ENCODE data around the gene C4orf33. TPM values are rescaled to one million over a fixed set of nuclear protein-coding genes. Genes with fewer than 3 reads are reported as not detected.
A peak's percentile ranks its signal among the peaks of the same experiment; 100 is the strongest.
"Not testable (repeated sequence)": the region's sequence is repeated elsewhere in the genome, so short reads cannot be mapped to it uniquely, and the experiment has no call there.

C4orf33 gene
- 10.7 and 13.9 TPM in 2 replicates for total RNA-seq (2014; rRNA removed; shearing (Covaris generic))
- 19.5 and 27.7 TPM in 2 replicates for polyA plus RNA-seq (2014; cell fraction: nucleus; rRNA removed)

GRCh38 chr4:129095811-129096454 is at the start of gene C4orf33:
Gene C4orf33, plus strand, starts transcription at chr4:129096152. Its CDS starts 6,459 bp downstream, at chr4:129102611.
- peak; percentile 53 for DNase-seq (ENCODE audit: extremely low read depth, low read depth)

GRCh38 chr4:129059028-129059427 is 36.9 kb upstream of the C4orf33 start:
- DNase-seq (ENCODE audit: extremely low read depth, low read depth), result no peak

DNA sequence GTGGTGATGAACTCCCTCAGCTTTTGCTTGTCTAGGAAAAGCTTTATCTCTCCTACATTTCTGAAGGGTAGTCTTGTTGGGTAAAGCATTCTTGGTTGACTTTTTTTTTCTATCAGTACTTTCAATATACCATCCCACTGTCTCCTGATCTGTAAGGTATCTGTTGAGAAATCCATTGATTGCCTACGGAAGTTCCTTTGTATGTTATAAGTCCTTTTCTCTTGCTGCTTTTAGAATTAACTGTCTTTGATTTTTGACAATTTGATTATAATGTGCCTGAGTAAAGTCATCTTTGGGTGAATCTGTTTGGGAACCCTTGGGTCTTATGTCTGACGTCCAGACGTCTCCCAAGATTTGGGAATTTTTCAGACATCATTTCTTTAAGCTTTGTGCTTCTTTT is 33.4 kb upstream of the C4orf33 start:
- no peak for DNase-seq (ENCODE audit: extremely low read depth, low read depth)

- no peak for DNase-seq (ENCODE audit: extremely low read depth, low read depth)
Measured at GRCh38 chr4:129063640-129064039, 32.3 kb upstream of the C4orf33 start.

GRCh38 chr4:129064717-129065116 is 31.2 kb upstream of the C4orf33 start:
- no peak for DNase-seq (ENCODE audit: extremely low read depth, low read depth)

DNA sequence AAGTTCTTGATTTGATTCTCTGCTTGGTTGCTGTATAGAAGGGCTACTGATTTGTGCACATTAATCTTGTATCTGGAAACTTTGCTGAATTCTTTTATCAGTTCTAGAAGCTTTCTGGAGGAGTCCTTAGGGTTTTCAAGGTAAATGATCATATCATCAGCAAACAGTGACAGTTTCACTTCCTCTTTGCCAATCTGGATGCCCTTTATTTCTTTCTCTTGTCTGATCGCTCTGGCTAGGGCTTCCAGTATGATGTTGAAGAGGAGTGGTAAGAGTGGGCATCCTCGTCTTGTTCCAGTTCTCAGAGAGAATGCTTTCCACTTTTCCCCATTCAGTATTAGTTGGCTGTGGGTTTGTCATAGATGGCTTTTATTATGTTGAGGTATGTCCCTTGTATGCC is 26.4 kb upstream of the C4orf33 start:
- not testable (repeated sequence) for DNase-seq (ENCODE audit: extremely low read depth, low read depth)

- no peak for DNase-seq (ENCODE audit: extremely low read depth, low read depth)
Measured at GRCh38 chr4:129077326-129077725, 18.6 kb upstream of the C4orf33 start.

- DNase-seq (ENCODE audit: extremely low read depth, low read depth), result no peak
Measured at GRCh38 chr4:129080129-129080528, 15.8 kb upstream of the C4orf33 start.

DNA sequence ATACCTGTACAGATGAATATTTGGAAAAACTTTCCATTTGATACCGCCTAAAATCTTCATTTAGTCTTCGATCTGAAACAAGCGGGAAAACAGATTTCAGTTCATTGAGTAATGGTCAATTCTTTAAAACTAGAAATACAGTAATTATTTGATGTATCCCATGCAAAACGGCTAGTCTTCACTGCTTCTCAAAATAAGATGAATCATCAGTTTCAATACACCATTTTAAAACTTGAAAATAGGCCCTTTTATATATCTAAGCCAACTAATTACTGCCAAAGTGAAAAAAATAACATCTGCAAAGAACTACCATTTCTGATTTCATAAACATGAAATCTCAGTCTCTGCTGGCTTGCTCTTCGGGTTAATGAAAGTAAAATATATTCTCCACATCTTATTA is 13.7 kb upstream of the C4orf33 start:
- no peak for DNase-seq (ENCODE audit: extremely low read depth, low read depth)

DNA sequence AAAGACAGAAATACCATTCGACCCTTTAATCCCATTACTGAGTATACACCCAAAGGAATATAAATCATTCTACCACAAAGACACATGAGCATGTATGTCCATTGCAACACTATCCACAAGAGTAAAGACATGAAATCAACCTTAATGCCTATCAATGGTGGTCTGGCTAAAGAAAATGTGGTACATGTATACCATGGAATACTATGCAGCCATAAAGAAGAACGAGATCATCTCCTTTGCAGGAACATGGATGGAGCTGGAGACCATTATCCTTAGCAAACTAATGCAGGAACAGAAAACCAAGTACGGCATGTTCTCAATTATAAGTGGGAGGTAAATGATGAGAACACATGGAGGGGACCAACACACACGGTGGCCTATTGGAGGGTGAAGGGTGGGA is 10.5 kb upstream of the C4orf33 start:
- DNase-seq (ENCODE audit: extremely low read depth, low read depth), result no peak

DNA sequence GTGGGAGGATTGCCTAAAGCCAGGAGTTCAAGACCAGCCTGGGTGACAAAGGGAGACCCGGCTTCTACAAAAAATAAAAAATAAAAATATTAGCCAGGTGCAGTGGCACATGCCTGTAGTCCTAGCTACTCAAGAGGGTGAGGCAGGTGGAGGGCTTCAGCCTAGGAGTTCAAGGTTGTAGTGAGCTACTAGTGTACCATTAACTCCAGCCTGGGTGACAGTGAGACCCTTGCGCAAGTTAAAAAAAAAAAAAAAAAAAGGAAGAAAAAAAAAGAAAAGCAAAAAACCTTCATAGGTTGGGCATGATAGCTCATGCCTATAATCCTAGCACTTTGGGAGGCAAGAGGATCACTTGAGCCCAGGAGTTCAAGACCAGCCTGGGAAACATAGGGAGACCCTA is 8.4 kb upstream of the C4orf33 start:
- no peak for DNase-seq (ENCODE audit: extremely low read depth, low read depth)

DNA sequence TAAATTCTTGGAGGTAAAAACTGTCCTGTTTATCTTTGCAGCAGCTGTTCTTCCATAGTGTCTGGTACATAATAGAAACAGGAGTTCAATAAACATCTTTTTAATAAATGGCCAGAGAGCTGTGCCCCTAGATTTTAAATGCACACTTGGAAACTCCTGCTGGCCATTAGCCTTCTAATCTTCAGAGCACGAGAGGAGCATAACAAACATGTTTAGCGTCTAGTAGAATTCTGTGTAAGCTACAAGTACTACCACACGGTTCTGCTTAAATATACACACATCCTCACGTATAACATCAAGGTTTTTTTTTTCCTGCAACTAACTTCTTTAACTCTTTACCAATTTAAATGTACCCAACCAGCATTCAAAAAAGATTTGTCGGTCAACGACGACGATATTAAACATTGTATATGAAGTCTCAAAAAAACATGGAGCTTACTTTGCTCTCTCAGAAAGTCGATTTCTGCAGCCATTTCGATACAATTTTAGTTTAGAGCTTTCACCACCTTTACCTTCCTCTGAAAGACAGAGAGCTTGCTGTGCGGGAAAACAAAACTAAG is 3.2 kb upstream of the C4orf33 start:
- DNase-seq (ENCODE audit: extremely low read depth, low read depth), result no peak

- DNase-seq (ENCODE audit: extremely low read depth, low read depth), result peak; percentile 98
Measured at GRCh38 chr4:129093191-129093920, 2.6 kb upstream of the C4orf33 start, which contains the start of gene SCLT1. Gene SCLT1, minus strand, starts transcription at chr4:129093539. Its CDS starts 436 bp downstream, at chr4:129093103.

DNA sequence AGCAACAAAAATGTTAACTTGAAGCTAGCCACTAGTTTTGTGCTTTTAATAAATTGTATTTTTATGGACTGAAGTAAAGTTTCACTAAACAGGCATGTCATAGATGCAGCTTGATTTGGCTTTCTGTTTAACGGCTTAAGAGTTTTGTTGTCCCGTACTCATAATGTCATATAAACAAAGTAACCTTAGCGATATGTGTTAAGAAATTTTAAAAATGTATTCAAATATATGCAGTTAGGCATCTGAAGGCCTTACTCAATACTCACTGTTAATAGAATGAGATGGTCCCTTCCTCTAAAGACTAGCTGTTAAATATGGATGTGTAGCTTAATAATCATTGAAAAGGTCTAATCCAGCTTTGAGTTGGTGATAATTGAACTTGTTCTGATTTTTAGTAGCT is 1.6 kb upstream of the C4orf33 start:
- DNase-seq (ENCODE audit: extremely low read depth, low read depth), result no peak

- DNase-seq (ENCODE audit: extremely low read depth, low read depth), result no peak
Measured at GRCh38 chr4:129098531-129099001, 2.6 kb downstream of the C4orf33 start.

- DNase-seq (ENCODE audit: extremely low read depth, low read depth), result no peak
Measured at GRCh38 chr4:129109965-129110824, 14.2 kb downstream of the C4orf33 start.

DNA sequence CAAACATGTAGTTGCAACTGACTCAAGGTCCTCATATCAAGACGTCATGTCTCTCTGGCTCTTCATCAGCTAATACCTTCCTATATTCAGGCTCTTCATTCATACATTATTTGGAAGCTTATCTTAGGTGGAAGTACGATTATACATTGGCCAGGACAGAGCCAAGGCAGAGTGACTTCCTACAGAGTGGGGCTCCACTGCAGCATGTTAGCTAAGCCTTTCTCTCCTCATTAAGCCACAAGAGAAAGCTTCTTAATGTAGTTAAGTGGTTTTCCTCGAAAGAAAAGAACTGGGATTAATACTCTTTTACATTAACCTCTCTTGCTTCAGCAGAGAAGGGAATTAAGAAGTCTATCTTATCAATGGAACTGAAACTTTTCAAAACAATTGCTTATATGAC is 15.0 kb downstream of the C4orf33 start:
- no peak for DNase-seq (ENCODE audit: extremely low read depth, low read depth)

- DNase-seq (ENCODE audit: extremely low read depth, low read depth), result no peak
Measured at GRCh38 chr4:129111919-129112318, 16.0 kb downstream of the C4orf33 start.

DNA sequence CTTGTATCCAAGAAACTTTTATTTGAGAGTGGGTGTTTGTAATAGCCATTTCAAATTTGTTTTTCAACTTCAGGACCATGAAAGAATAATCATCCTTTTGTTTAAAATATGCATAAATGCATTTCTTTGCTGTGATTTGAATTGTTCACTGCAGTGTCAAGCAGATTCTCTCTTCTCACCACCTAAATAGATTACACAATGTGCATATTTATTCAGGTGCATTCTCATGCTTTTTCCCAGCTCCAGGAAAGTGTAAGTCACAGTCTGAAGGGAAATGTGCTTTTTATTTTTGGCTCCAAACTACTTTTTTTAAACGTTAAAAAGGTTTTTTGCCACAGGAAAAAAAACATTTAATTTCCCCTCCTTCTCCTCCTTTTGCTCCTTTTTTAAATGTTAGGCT is 17.5 kb downstream of the C4orf33 start:
- DNase-seq (ENCODE audit: extremely low read depth, low read depth), result no peak

DNA sequence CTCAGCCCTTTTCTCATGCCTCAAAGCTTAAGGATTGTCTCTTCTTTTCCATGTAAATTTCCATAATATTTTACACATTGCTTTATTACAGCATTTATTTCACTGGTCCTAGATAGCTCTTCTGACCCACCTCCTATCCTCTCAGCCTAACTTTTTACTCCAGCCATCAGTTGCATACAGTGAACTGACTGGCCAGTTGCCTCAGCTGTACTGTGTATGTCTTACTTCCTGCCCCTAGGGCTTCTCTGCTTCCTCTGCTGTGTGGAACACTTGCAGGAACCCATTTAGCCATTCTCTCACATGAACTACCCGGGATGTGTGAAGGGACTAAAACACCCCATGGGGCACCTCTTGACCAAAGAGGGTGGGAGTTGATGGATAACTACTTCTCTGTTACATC is 18.0 kb downstream of the C4orf33 start:
- DNase-seq (ENCODE audit: extremely low read depth, low read depth), result no peak

DNA sequence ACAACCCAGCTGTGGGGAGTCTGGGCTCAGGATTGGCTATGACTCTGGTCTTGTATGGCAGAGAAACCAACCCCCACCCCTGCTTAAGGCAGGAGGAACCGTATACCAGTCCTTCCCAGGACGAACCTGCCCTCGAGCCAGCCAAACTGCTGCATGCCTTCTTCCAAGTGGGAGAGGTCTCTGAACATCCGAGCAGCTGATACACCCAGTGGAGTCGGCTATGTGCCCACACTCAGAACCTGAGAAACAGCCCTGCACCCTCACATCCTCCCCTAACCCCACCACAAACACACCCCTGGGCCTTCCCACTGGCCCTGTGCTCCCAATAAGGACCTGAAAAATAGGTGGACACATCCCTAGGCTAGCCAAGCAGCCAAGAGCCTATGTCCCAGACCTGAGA is 21.8 kb downstream of the C4orf33 start:
- no peak for DNase-seq (ENCODE audit: extremely low read depth, low read depth)
